ENCODE measurements around the gene WDR4. TPM values are rescaled to one million over a fixed set of nuclear protein-coding genes. Genes with fewer than 3 reads are reported as not detected.
"Not testable (repeated sequence)": the region's sequence is repeated elsewhere in the genome, so short reads cannot be mapped to it uniquely, and the experiment has no call there.

The WDR4 gene
- total and polyA plus RNA-seq, 2 donors = 5.3 to 11.8 TPM

DNA sequence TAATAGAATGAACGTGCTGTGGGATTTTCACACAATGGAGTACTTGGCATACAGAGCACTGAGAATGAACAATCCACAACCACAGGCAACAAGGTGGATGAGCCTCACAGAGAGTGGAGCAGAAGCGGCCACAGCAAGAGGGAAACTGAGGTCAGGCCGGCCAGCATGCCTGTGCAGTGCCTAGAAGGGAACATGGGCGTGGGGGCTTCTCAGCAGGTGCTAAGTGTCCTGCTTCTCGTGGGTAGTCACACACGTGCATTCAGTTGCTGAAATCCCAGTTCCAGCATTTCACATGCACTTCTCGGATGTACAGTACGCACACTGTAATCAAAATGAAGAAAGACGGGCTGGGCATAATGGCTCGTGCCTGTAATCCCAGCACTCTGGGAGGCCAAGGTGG lies 33.1 kb downstream of the WDR4 start:
- H3K27ac ChIP-seq (ENCODE audit: low read depth in 1 of 2, low read length in 1 of 2) = no peak overlapping the region
- peaks cover 0 to 3% of the 10 kb centered on the region in 2 donors for H3K9me3 ChIP-seq (ENCODE audit: control insufficient read depth in 2 of 2, insufficient read depth in 1 of 2, low read length in 1 of 2)
- H3K4me1 ChIP-seq (ENCODE audit: control insufficient read depth in 2 of 2, insufficient read depth in 2 of 2, low read length in 2 of 2) = no peaks in the 10 kb centered on the region
- H3K36me3 ChIP-seq (ENCODE audit: control insufficient read depth in 2 of 2, insufficient read depth in 2 of 2, low read length in 1 of 2) = peaks cover 74 to 76% of the 10 kb centered on the region in 2 donors
- DNase-seq (ENCODE audit: low read depth in 6 of 9, low spot score in 9 of 9) = no peak
- no peak overlapping the region for H3K4me3 ChIP-seq (ENCODE audit: low read length in 2 of 2)
- H3K27me3 ChIP-seq (ENCODE audit: control insufficient read depth in 2 of 2, insufficient read depth in 1 of 2, low read length in 1 of 2) = no peaks in the 10 kb centered on the region
- 98% methylated on average over 10 of the region's 10 CpGs for WGBS

- 96% methylated on average over 21 of the region's 21 CpGs for WGBS
- no peaks in the 10 kb centered on the region for H3K4me1 ChIP-seq (ENCODE audit: control insufficient read depth in 2 of 2, insufficient read depth in 2 of 2, low read length in 2 of 2)
- H3K4me3 ChIP-seq (ENCODE audit: low read length in 2 of 2) = no peak overlapping the region
- no peak overlapping the region for H3K27ac ChIP-seq (ENCODE audit: low read depth in 1 of 2, low read length in 1 of 2)
- peaks cover 0 to 3% of the 10 kb centered on the region in 2 donors for H3K9me3 ChIP-seq (ENCODE audit: control insufficient read depth in 2 of 2, insufficient read depth in 1 of 2, low read length in 1 of 2)
- peaks cover 74 to 76% of the 10 kb centered on the region in 2 donors for H3K36me3 ChIP-seq (ENCODE audit: control insufficient read depth in 2 of 2, insufficient read depth in 2 of 2, low read length in 1 of 2)
- no peak for DNase-seq (ENCODE audit: low read depth in 6 of 9, low spot score in 9 of 9)
- no peaks in the 10 kb centered on the region for H3K27me3 ChIP-seq (ENCODE audit: control insufficient read depth in 2 of 2, insufficient read depth in 1 of 2, low read length in 1 of 2)
These were observed 33.9 kb downstream of the WDR4 start for GRCh38 chr21:42845296-42845965.

DNA sequence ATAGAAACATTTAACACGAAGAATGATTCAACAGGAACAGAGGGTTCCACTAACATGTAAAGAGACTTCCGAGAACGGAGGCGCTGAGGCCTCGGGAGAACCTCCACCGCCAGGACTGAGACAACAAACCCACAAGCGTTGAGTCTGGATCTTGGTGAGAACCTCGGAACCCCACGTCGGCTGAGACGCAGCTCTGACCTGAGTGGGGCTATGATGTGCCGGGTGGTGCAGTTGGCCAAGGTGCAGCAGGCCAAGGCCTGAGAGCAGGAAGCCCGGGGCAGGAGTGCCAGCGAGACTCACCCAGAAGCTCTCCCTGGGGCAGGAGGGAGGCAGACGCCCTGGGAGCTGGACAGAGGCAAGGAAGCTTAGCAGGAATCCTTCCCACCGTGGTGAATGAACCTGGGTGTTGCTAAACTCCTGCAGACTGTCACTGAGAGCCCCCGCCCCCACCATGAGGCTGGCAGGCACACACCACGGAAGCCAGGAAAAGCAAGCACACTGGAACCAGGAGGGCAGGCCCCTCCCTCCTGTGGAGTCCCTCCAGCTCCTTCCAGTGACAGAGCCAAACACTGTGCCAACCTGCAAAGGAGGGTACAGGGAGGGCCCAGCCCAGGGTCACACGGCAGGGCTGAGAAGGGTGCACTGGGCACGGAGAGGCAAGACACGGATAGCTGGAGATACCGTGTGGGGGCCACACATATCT lies 34.8 kb downstream of the WDR4 start:
- Histone ChIP-seq H3K4me3 (ENCODE audit: low read length in 2 of 2) (no peak overlapping the region), H3K36me3 (ENCODE audit: control insufficient read depth in 2 of 2, insufficient read depth in 2 of 2, low read length in 1 of 2) (peaks cover 71 to 76% of the 10 kb centered on the region in 2 donors), H3K4me1 (ENCODE audit: control insufficient read depth in 2 of 2, insufficient read depth in 2 of 2, low read length in 2 of 2) (peaks cover 0 to 4% of the 10 kb centered on the region in 2 donors), H3K27me3 (ENCODE audit: control insufficient read depth in 2 of 2, insufficient read depth in 1 of 2, low read length in 1 of 2) (no peaks in the 10 kb centered on the region), H3K27ac (ENCODE audit: low read depth in 1 of 2, low read length in 1 of 2) (no peak overlapping the region), H3K9me3 (ENCODE audit: control insufficient read depth in 2 of 2, insufficient read depth in 1 of 2, low read length in 1 of 2) (peaks cover 0 to 3% of the 10 kb centered on the region in 2 donors)
- DNase-seq (ENCODE audit: low read depth in 6 of 9, low spot score in 9 of 9) = no peak
- 93% methylated on average over 22 of the region's 22 CpGs for WGBS

GRCh38 chr21:42843056-42843455 lies 36.3 kb downstream of the WDR4 start:
- Histone ChIP-seq H3K4me3 (ENCODE audit: low read length in 2 of 2) (no peak overlapping the region), H3K36me3 (ENCODE audit: control insufficient read depth in 2 of 2, insufficient read depth in 2 of 2, low read length in 1 of 2) (peaks cover 66 to 75% of the 10 kb centered on the region in 2 donors), H3K4me1 (ENCODE audit: control insufficient read depth in 2 of 2, insufficient read depth in 2 of 2, low read length in 2 of 2) (peaks cover 0 to 10% of the 10 kb centered on the region in 2 donors), H3K27me3 (ENCODE audit: control insufficient read depth in 2 of 2, insufficient read depth in 1 of 2, low read length in 1 of 2) (no peaks in the 10 kb centered on the region), H3K27ac (ENCODE audit: low read depth in 1 of 2, low read length in 1 of 2) (no peak overlapping the region), H3K9me3 (ENCODE audit: control insufficient read depth in 2 of 2, insufficient read depth in 1 of 2, low read length in 1 of 2) (no peaks in the 10 kb centered on the region)
- DNase-seq (ENCODE audit: low read depth in 6 of 9, low spot score in 9 of 9) = no peak
- WGBS = 99% methylated on average over 14 of the region's 14 CpGs

GRCh38 chr21:42841916-42842655 lies 37.3 kb downstream of the WDR4 start:
- H3K27me3 ChIP-seq (ENCODE audit: control insufficient read depth in 2 of 2, insufficient read depth in 1 of 2, low read length in 1 of 2); H3K27ac ChIP-seq (ENCODE audit: low read depth in 1 of 2, low read length in 1 of 2); H3K4me3 ChIP-seq (ENCODE audit: low read length in 2 of 2); H3K9me3 ChIP-seq (ENCODE audit: control insufficient read depth in 2 of 2, insufficient read depth in 1 of 2, low read length in 1 of 2); DNase-seq (ENCODE audit: low read depth in 6 of 9, low spot score in 9 of 9): not testable (repeated sequence)
- peaks cover 57 to 74% of the 10 kb centered on the region in 2 donors for H3K36me3 ChIP-seq (ENCODE audit: control insufficient read depth in 2 of 2, insufficient read depth in 2 of 2, low read length in 1 of 2)
- WGBS = 97% methylated on average over 17 of the region's 22 CpGs
- peaks cover 0 to 12% of the 10 kb centered on the region in 2 donors for H3K4me1 ChIP-seq (ENCODE audit: control insufficient read depth in 2 of 2, insufficient read depth in 2 of 2, low read length in 2 of 2)

- H3K36me3 ChIP-seq (ENCODE audit: control insufficient read depth in 2 of 2, insufficient read depth in 2 of 2, low read length in 1 of 2) = peaks cover 53 to 68% of the 10 kb centered on the region in 2 donors
- 91% methylated on average over 21 of the region's 21 CpGs for WGBS
- no peak for DNase-seq (ENCODE audit: low read depth in 6 of 9, low spot score in 9 of 9)
- H3K4me3 ChIP-seq (ENCODE audit: low read length in 2 of 2) = no peak overlapping the region
- H3K9me3 ChIP-seq (ENCODE audit: control insufficient read depth in 2 of 2, insufficient read depth in 1 of 2, low read length in 1 of 2) = no peaks in the 10 kb centered on the region
- H3K4me1 ChIP-seq (ENCODE audit: control insufficient read depth in 2 of 2, insufficient read depth in 2 of 2, low read length in 2 of 2) = peaks cover 0 to 15% of the 10 kb centered on the region in 2 donors
- H3K27ac ChIP-seq (ENCODE audit: low read depth in 1 of 2, low read length in 1 of 2) = no peak overlapping the region
- no peaks in the 10 kb centered on the region for H3K27me3 ChIP-seq (ENCODE audit: control insufficient read depth in 2 of 2, insufficient read depth in 1 of 2, low read length in 1 of 2)
These were observed 38.0 kb downstream of the WDR4 start for GRCh38 chr21:42841156-42841915.

DNA sequence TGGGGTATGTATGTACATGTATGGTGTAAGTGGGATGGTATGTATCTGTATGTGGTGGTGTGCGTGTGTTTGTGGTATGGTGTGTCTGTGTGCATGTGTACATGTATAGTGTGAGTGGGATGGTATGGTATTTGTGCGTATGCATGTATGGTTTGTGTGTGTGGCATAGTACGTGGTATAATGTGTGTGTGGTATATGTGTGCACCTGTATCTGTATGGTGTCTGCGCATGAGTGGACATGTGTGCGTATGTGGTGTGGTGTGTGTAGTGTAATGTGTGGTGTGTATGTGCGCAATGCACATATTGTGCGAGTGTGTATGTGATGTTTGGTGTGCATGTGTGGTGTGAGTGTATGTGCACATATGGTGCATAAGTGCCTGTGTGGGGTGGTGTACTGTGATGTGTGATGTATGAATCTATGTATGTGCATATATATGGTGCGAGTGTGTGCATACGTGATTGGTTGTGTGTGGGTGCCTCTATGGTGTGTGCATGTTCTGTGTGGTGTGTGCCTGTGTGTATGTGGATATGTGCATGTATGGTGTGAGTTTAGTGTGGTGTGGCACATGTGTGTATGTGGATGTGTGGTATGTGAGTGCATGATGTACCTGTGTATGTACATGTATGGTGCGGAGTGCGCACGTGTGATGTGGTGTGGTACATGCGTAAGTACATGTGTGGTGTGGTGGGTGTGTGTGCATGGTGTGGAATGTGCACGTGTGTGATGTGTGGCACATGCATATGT lies 38.8 kb downstream of the WDR4 start:
- Histone ChIP-seq H3K36me3 (ENCODE audit: control insufficient read depth in 2 of 2, insufficient read depth in 2 of 2, low read length in 1 of 2) (peaks cover 46 to 61% of the 10 kb centered on the region in 2 donors), H3K4me1 (ENCODE audit: control insufficient read depth in 2 of 2, insufficient read depth in 2 of 2, low read length in 2 of 2) (peaks cover 0 to 15% of the 10 kb centered on the region in 2 donors), H3K27ac (ENCODE audit: low read depth in 1 of 2, low read length in 1 of 2) (no peak overlapping the region), H3K4me3 (ENCODE audit: low read length in 2 of 2) (no peak overlapping the region), H3K9me3 (ENCODE audit: control insufficient read depth in 2 of 2, insufficient read depth in 1 of 2, low read length in 1 of 2) (no peaks in the 10 kb centered on the region), H3K27me3 (ENCODE audit: control insufficient read depth in 2 of 2, insufficient read depth in 1 of 2, low read length in 1 of 2) (no peaks in the 10 kb centered on the region)
- WGBS = 95% methylated on average over 14 of the region's 14 CpGs
- DNase-seq (ENCODE audit: low read depth in 6 of 9, low spot score in 9 of 9) = no peak
